ENCODE data around the gene FBLN2. TPM values are rescaled to one million over a fixed set of nuclear protein-coding genes. Genes with fewer than 3 reads are reported as not detected.

Gene FBLN2
- total and polyA plus RNA-seq, 8 donors: 27.5 to 96.6 (median 40.6) TPM

DNA sequence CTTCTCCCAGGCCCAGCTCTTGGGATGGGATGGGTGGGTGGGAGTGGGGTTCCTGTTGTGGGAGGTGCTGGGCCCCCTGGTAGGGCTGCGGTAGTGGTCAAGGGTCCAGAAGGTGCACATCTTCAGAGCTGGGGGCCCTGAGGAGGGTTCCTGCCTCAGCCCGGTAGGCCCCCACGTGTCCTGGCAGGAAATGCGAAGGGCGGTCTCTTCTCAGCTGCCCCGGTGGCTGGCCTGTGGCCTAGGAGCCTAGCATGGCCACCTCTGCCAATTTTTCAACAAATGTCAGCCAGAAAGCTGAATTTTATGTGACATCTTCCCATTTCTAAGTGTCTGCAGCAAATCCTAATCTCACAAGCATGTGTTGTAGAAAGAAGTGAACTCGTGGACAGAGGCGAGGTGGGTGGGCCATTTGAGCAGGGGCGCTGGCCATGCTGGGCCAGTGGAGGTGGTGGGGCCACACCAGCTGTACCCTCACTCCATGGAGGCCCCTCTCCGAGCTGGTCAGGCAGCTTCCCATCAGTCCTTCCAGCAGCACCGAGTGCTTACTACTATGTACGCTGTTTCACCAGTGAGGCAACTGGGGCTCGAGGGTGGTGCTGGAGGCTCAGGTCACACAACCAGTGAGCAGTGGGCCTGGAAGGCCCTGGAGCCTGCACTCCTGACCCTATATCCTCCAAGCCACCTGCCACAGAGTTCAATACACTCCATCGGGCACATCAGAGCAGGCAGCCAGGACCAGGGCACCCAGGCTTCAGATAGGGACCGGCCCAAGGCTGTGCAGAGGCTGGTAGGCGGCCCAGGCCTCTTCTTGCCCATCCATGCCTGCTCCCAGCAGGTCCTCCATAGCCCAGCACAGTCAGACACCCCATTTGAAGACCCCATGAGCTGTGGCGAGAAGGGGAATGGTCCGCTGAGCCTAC is 23.2 kb downstream of the FBLN2 start:
- H3K9me3 ChIP-seq: no peaks in the 10 kb centered on the region
- intact Hi-C loops (cut with DNase I): no loop called here
- no peaks in the 10 kb centered on the region for H3K36me3 ChIP-seq
- no peak for ATAC-seq
- peak in 1 of 4 donors; percentile 31 for DNase-seq
- H3K27me3 ChIP-seq: peaks cover 0 to 5% of the 10 kb centered on the region in 2 donors
- H3K4me3 ChIP-seq: no peak overlapping the region
- no peaks in the 10 kb centered on the region for H3K4me1 ChIP-seq
- TF ChIP-seq, protein P1, sequence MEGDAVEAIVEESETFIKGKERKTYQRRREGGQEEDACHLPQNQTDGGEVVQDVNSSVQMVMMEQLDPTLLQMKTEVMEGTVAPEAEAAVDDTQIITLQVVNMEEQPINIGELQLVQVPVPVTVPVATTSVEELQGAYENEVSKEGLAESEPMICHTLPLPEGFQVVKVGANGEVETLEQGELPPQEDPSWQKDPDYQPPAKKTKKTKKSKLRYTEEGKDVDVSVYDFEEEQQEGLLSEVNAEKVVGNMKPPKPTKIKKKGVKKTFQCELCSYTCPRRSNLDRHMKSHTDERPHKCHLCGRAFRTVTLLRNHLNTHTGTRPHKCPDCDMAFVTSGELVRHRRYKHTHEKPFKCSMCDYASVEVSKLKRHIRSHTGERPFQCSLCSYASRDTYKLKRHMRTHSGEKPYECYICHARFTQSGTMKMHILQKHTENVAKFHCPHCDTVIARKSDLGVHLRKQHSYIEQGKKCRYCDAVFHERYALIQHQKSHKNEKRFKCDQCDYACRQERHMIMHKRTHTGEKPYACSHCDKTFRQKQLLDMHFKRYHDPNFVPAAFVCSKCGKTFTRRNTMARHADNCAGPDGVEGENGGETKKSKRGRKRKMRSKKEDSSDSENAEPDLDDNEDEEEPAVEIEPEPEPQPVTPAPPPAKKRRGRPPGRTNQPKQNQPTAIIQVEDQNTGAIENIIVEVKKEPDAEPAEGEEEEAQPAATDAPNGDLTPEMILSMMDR (IDR thresholded peaks at IDR 0.05): no peak
- H3K27ac ChIP-seq: no peak overlapping the region

DNA sequence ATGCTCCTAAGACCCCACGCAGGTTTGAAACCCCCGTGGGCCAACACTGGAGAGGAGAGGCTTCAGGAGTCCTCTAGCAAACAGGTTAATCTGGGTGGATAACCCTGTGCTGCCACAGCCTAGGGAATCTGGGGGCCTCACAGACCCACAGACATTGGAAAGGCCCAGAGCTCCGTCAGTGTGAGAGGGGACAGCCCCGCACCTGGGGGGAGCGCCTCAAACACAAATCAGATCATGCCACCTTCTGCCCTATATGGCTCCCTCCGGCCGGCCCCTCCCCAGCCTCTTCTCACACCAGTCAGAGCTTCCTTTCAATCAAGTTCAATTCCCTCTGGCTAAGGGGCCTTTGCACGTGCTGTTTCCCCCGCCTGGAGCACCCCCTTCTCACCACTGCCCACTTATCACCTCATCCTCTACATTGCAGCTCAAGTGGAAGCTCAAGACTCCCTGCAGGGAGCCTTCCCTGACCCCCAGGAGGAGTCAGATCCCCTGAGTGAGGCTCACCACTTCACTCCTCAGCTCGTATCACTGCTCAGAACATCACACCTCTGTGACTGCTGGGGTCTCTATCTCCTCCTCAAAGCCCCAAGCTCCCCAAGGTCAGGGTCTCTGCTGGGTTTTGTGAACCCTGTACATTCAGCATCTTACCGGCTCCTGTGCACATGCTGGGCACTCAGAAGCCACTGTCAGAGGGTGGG is 24.1 kb downstream of the FBLN2 start:
- peak in 1 of 4 donors; percentile 49 for DNase-seq
- intact Hi-C loops (cut with DNase I): no loop called here
- Histone ChIP-seq H3K27ac (no peak overlapping the region), H3K4me3 (no peak overlapping the region), H3K9me3 (no peaks in the 10 kb centered on the region), H3K36me3 (no peaks in the 10 kb centered on the region), H3K27me3 (peaks cover 0 to 5% of the 10 kb centered on the region in 2 donors), H3K4me1 (no peaks in the 10 kb centered on the region)
- TF ChIP-seq, protein P1 (IDR thresholded peaks at IDR 0.05): no peak
- no peak for ATAC-seq

DNA sequence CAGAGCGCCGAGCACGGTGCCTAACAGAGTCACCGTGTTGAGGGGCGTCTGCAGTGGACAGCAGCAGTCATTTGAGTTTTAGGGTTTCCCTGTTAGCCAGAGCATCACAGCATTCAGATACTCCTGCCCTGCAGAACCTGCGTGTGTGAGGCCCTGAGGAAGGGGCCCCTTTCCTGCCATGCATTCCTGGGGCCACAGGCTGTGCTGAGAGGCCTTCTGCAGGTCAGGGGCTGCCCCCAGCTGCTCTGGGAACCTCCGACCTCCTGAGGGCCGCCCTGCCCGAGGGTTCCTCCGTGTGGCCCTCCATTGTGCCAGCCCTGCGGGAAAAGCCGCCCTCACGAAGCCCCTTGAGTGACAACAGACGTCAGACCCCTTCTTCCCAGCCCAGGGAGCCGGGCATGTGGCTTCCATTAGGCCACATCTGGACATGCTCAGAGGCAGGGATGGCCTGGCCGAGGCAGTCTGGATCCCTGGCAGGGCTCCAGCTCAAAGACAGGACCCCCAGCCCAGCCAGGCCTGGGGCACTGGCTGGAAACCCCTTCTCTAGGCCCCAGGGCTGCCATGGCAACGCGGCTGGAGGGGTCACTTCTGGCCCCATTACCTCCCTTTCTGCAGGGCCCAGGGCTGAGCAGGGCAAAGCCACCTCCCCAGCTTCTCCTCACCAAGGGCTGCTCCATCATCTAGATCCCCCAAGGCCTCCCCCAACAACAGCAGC is 25.3 kb downstream of the FBLN2 start:
- Histone ChIP-seq H3K27me3 (peaks cover 0 to 5% of the 10 kb centered on the region in 2 donors), H3K9me3 (no peaks in the 10 kb centered on the region), H3K36me3 (no peaks in the 10 kb centered on the region), H3K4me1 (no peaks in the 10 kb centered on the region), H3K27ac (no peak overlapping the region), H3K4me3 (no peak overlapping the region)
- DNase-seq (peak in 2 of 4 donors; percentile 35 to 72), ATAC-seq (no peak)
- intact Hi-C loops (cut with DNase I): no loop called here
- TF ChIP-seq, protein P1 (IDR thresholded peaks at IDR 0.05): no peak

DNA sequence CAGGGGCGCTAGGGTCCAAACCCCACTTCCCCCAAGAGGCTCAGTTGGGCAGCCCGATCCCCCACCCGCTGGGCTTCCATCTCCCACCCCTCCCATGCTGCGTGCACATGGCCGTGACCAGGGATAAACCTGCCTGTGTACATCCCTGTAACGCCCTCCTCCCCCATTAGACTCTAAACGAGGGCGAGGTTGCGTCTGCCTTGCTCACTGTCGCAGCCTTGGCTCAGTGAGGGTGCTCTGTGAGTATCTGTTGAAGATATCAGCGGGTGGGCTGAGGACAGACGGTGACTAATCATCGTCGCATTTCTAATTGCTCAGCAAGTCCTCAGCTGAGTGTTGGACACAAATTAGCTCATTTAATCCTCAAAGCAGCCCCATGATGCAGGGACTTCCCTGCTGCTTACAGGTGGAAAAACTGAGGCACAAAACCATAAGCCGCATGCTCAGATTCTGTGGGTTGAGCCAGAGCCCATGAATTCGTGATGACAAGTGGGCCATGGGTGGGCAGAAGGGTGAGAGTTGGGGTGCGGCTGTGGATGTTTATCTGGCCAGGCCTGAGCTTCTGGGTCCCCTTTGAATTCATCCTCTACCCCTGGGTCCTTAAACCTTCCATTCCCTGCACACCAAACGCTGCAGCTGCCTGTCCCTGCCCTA is 26.0 kb downstream of the FBLN2 start:
- no peaks in the 10 kb centered on the region for H3K4me1 ChIP-seq
- ATAC-seq: peak; percentile 35
- H3K4me3 ChIP-seq: no peak overlapping the region
- H3K27ac ChIP-seq: no peak overlapping the region
- no peaks in the 10 kb centered on the region for H3K9me3 ChIP-seq
- peaks cover 0 to 5% of the 10 kb centered on the region in 2 donors for H3K27me3 ChIP-seq
- intact Hi-C loops (cut with DNase I): no loop called here
- DNase-seq: peak in 1 of 4 donors; percentile 55
- H3K36me3 ChIP-seq: no peaks in the 10 kb centered on the region
- TF ChIP-seq, protein P1 (IDR thresholded peaks at IDR 0.05): no peak

Measured in left lung (tissue), 10 donors.